Measurements from ENCODE around the gene ERP29. TPM values are rescaled to one million over a fixed set of nuclear protein-coding genes. Genes with fewer than 3 reads are reported as not detected.

ERP29 gene
- total and polyA plus RNA-seq, 2 of the 13 experiments (the other 11 are each of a cell fraction or from before 2014, with no cell fraction given), result 111 to 147 TPM

- TF ChIP-seq CERS6 (CRISPR knock-in tag; IDR thresholded peaks at IDR 0.05) (no peak), SATB2 (CRISPR knock-in tag; IDR thresholded peaks at IDR 0.05) (no peak), ZBTB26 (CRISPR knock-in tag; IDR thresholded peaks at IDR 0.05; ENCODE audit: borderline replicate concordance) (0 out of 2 replicates have a peak, but pooled peaks have one; percentile 66), HMGXB4 (CRISPR knock-in tag; IDR thresholded peaks at IDR 0.05; ENCODE audit: borderline replicate concordance in 1 of 2, low read depth in 1 of 2) (peak; percentile 9 to 81; a peak in 2 of 4 replicates), ZNF124 (CRISPR knock-in tag; IDR thresholded peaks at IDR 0.05) (no peak), ZNF460 (CRISPR knock-in tag; IDR thresholded peaks at IDR 0.05; ENCODE audit: borderline replicate concordance) (no peak; the same call in 1 of the 2 replicates), ZBED4 (CRISPR knock-in tag; IDR thresholded peaks at IDR 0.05; ENCODE audit: borderline replicate concordance) (peak; percentile 72; the same call in 1 of the 2 replicates), ZNF3 (CRISPR knock-in tag; IDR thresholded peaks at IDR 0.05) (no peak; the same call in 1 of the 2 replicates), HOXD1 (CRISPR knock-in tag; IDR thresholded peaks at IDR 0.05) (no peak), FOXC1 (CRISPR knock-in tag; IDR thresholded peaks at IDR 0.05; ENCODE audit: borderline replicate concordance) (no peak), NFE2 (CRISPR knock-in tag; IDR thresholded peaks at IDR 0.05) (no peak), RBM39 (IDR thresholded peaks at IDR 0.05; ENCODE audit: low read depth, low read length, poor library complexity, severe bottlenecking) (no peak), NBN (conservative IDR thresholded peaks at IDR 0.05) (no peak), REL (CRISPR knock-in tag; conservative IDR thresholded peaks at IDR 0.05) (peak; percentile 80; the same call in 1 of the 2 replicates), CHD4 (IDR thresholded peaks at IDR 0.05; ENCODE audit: borderline replicate concordance, low read length) (no peak), ZFY (CRISPR knock-in tag; IDR thresholded peaks at IDR 0.05) (peak; percentile 83), ZFP82 (CRISPR knock-in tag; IDR thresholded peaks at IDR 0.05; ENCODE audit: borderline replicate concordance) (peak; percentile 65), NR2C2 (CRISPR knock-in tag; IDR thresholded peaks at IDR 0.05; ENCODE audit: borderline replicate concordance) (no peak; the same call in 1 of the 2 replicates), BHLHE40 (IDR thresholded peaks at IDR 0.05; ENCODE audit: low read length) (no peak), ZNF558 (CRISPR knock-in tag; IDR thresholded peaks at IDR 0.05; ENCODE audit: borderline replicate concordance) (no peak), ZFP62 (CRISPR knock-in tag; IDR thresholded peaks at IDR 0.05) (no peak)
These were observed 576 bp downstream of the ERP29 start (continued) for GRCh38 chr12:112013601-112014402.
